ENCODE measurements around the gene TCEAL9.

GRCh38 chrX:103361798-103362197 is 5.5 kb downstream of the TCEAL9 start:
- TF ChIP-seq CTCF (IDR thresholded peaks at IDR 0.05) (no peak), POLR2AphosphoS5 (IDR thresholded peaks at IDR 0.05) (no peak), EP300 (IDR thresholded peaks at IDR 0.05; ENCODE audit: low read depth) (no peak), POLR2A (IDR thresholded peaks at IDR 0.05) (no peak)

All from transverse colon (tissue), 4 donors.